ENCODE results near the gene KIF18B.
"Not testable (repeated sequence)": the region's sequence is repeated elsewhere in the genome, so short reads cannot be mapped to it uniquely, and the experiment has no call there.

The KIF18B gene

DNA sequence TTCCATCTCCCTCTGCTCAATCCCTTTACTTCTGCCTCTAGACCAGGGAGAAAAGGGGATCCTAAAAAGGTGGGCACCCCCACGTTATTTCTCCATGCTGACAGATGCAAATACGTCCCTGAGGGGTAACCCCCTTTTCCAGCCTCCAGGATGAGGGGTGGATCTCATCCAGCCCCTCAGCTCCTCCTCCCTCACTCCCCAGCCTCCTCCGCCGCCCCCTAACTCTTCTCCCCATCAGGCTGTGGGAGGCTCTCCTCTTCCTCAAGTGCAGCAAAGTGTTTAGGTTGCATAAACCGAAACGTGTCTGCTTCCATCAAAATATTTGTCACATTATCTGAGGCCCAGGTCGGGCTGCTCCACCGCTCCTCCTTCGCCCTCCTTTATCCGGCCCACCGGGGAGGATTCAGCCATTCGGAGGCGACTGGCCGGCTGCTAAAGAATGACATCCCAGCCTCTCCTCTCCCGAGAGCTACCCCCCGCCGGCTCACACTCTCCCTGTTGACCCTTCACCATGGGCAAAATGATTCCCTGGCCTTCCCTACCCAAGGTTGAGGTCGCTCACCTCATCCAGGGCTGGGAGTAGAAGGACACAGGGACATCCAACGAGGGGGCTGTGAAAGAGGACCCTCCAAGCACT, 21.7 kb upstream of the KIF18B start:
- DNase-seq (ENCODE audit: low read depth) = no peak

DNA sequence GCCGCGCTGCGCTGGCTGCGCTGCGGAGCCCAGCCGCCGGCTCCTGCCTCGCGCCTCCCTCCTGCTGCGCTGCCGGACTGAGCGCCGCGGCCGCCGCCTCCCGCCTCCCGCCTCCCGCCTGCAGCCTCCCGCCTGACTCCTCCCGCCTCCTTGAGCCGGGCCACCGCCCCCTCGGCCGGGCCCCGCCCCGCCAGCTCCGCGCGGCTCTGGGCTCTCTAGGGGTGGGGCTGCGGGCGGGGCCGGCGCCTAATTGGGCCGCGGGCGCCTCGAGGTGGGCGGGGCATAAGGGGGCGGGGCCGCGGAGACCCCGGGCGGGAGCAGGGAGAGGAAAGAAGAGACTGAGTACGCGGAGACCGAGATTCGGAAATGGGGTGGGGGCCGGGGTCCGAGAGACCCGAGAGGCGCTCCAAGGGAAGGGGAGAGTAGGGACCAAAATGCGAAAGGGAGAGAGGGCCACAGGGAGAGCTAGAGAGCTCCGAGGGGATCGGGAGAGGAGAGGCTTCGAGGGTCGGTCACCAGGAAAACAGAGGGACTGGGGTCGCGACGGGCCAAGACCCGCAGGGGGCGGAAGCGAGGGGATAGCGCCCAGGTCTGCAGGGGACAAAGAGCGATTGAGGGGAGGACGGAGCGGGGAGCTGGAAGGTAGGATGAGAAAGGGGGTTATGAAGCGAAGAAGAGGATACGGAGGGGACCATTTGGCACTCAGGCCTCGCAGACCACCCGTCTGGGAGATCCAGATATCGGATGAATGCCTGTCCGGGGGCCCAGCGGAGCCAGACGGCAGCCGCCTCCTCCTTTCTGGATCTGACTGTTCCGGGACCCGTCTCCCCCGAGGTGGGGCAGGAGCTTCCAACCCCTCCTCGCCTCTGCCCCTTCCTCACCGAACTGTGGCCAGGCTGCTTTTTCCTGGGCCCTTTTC, 20.9 kb upstream of the KIF18B start, which contains the start of gene C1QL1:
TSS of gene C1QL1 (minus strand) at position 79 of the 919 bp plus-strand sequence. CDS start 255 bp downstream, outside the sequence.
- peak; percentile 89 for DNase-seq (ENCODE audit: low read depth)

DNA sequence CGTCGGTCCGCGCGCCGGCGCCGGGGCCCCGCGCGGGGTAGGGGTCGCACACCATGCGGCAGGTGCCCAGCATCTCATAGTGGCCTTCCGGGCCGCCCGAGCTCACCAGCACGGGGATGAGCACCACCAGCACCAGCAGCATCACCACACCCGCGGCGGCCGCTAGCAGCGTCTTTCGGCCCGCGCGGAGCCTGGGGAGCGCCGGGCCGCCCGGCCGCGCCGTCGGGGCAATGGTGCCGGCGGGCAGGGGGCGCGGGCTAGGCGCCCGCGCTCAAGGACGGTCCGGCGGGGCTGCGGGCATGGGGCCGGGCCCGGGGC, 20.3 kb upstream of the KIF18B start:
- no peak for DNase-seq (ENCODE audit: low read depth)

DNA sequence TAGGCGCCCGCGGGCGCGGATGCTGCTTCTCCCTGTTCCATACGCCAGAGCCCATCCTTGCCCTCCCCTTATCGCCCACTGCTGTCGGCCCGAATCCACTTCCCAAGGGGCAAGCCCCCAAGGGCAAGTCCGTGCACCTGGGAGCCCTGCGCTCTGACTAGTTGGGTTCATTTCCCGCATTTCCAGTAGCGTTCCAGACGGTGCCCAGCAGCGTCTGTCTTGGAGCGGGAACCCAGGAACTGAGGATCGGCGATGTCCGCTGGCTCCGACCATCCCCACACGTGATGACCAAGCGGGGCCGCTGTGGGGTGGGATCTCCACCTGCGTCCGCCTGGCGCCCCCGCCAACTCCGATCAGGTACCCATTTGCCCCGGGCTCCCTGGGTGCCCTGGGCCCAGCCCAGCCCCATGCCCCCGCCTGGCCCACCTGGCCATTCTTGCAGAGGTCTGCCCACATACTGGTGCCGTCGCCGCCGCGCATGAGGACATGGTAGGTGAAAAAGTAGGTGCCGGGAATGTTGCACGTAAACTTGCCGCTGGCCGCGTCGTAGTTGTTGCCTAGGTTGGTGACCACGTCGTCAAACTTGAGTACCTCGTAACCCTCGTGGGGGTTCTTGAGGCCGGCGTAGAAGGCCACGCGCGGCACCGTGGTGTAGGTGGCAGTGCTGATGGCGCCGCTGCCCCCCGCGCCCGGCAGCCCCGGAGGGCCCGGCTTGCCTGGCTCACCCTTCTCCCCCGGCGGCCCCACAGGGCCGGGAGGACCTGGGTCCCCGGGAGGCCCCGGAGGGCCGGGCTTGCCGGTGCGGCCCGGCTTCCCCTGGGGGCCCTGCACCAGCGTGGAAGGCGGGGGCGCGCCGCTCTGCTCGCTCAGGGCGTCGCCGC, 19.7 kb upstream of the KIF18B start:
- DNase-seq (ENCODE audit: low read depth) = no peak

DNA sequence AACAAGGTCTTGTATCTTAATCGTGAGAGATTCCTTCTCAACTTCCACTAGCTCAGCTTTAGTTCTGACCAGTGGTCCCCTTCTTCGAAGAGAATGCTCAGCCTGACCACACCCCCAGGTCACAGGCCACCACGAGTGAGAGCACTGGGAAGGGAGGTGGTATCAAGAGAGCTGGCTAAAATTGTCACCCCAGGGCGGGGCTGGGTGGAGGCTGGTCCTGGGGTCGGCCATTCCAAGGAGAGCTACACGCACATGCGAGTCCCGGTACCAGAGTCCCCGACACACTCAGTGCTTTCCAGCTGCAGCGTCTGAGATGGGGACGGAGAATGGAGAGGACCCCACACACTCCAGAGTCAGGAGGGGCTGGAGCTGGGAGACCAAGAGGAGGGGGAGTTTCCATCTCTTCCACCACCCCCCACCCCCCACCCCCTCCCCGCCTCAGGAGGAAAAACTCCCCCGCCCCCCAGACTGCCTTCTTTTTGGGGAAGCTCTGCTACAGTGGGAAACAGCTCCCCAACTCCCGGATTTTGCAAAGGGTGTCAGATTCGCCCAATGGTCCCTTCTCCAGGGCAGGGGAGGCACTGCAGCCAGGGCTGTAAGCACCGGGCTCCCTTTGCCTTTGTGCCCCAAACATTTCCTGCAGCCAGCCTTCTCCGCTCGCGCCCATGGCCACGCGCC, 18.9 kb upstream of the KIF18B start:
- DNase-seq (ENCODE audit: low read depth) = no peak

DNA sequence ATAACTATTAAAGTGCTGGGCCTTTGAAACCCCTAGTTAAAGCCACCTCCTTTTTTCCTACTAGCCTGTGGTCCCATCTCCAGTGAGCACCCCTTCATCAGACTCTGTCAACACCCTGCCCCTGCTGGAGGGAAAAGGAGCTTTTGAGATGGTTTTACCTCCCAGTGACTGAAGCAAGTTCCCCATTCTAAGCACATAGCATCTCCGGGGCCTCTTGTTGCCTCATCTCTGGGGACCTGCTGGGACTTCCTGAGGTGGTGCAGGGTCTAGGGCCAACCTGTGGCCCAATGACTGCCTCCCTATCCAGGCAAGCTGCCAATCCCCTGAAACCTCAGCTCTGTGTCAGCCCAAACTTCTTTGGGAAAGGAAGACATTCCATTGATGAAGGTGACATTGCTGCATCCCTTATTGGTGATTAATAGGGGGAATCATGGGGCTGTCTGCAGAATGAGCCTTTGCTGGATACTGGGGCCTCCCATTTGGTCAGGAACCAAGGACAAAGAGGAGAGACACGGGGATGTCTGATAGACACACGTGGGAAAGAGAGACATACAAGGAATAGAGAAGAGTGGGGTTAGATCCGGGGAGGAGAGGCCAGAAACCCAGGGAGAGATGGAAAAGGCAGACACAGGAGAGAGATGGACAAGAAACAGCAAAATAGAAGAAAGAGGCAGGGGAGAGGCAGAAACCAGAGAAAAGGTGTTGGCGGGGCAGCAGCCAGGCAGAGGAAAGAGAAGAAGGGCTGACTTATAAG, 18.1 kb upstream of the KIF18B start:
- no peak for DNase-seq (ENCODE audit: low read depth)

DNA sequence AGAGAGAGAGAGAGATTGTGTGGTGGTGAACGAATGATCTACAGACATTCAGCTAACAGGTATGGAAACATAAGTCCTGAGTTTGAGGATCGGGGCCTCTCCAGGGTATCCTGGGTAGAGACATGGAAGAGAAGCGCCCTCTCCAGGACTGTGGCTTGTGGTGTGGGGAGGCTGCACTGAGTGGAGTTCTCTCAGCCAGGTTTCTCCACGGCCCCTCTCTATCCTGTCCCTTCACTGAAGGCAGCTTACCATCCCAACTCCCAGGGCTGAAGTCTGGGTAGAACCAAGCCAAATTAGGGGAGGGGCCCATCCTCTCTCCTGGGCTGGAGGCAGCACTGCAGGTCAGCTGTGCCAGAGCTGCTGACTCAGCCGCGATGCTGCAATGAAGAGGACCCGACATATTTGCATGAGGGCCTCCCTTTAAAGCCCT, 14.4 kb upstream of the KIF18B start:
- peak; percentile 18 for DNase-seq (ENCODE audit: low read depth)

DNA sequence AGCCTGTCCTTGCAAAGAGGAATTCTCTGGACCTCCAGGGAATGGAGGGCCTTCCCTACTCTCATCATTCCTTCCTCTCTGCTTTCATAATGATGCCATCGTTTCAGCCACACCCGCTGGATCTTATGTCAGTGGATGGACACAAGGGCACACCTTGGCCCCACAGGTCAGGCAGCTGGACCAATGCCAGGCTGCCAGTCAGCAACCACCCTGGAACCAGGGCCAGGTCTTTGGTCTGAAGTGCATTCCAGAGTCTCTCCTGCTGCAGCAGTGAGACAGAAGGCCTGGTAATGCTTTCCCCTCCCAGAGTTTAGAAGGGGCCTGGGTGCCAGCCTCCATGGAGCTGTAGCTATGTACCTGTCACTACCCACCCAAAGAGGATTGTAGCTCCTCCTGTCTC, 13.1 kb upstream of the KIF18B start:
- DNase-seq (ENCODE audit: low read depth) = no peak

DNA sequence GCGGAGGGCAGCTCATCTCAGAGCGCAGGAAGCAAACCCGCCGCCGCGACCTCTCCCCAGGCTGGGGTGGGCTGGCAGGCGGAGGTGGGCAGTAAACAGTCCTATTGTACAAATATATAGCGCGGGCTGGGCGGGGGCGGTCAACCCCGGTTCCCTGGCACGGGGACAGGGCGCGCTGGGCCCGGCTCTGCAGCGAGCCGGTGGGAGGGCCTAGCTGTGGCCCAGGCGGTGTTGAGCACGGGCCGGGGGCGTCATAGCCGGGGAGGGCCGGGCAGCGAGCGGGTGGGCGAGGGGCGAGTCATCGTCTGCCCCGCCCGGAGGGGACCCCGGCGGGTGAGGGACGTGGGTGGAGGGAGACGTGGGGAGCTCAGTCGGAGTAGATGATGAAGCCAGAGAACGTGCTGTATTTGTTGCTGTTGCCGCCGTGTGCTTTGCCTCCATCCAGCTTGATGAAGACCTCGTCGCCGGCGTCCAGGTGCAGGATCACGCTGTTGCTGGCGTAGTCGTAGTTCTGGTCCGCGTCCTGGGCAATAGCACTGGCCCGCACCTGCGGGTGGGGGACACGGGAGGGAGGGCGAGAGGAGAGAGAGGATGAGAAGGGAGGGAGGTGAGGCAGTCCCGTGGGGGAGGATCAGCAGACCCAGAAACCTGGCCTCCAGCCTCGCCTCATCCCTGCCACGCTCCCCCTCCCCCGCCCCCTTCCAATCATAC, 12.4 kb upstream of the KIF18B start:
- DNase-seq (ENCODE audit: low read depth) = no peak

DNA sequence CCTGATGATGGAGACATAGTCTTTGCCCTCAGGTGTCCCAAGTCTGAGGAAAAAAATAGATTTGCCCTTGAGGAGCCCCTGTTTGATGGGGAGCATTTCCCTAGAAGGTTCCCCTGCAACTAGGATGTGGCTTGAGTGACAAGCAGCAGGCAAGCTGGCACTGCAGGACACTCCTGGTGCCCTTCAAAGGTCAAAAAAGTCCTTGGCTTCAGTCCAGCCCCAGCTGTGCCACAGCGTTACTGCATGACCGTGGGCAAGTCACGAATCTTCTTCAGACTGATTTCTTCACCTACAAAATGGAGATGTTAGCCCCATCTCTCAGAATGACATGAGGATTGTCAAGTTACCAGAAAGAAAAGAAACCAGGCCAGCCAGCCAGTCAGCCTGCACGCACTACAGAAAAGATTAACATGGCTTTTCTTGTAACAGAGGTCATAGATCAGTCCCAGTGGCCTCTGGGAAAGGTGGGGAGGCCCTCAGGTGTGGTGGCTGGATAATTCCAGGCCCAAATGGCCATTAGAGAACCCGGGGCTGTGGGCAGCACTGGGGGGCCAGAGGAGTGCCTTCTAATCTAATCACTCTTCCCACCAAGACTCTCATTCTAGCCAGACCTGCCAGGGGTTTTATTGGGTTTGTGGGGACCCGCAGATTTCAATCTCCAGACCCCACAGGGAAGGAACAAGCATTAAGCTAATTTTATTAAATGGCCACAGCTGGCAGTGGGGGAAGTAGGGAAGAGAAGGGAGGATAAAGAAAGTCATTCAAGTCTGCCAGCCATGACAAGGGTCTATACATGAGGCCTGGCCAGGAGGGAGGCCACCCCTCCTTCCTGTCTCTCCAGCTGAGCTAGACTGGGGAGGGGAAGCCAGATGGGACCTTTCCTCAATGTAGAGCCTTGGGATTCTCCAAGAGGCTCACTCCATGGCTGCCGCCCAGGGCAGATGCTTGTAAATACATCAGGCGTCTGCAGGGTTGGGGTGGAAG, 9.7 kb upstream of the KIF18B start:
- DNase-seq (ENCODE audit: low read depth) = no peak

DNA sequence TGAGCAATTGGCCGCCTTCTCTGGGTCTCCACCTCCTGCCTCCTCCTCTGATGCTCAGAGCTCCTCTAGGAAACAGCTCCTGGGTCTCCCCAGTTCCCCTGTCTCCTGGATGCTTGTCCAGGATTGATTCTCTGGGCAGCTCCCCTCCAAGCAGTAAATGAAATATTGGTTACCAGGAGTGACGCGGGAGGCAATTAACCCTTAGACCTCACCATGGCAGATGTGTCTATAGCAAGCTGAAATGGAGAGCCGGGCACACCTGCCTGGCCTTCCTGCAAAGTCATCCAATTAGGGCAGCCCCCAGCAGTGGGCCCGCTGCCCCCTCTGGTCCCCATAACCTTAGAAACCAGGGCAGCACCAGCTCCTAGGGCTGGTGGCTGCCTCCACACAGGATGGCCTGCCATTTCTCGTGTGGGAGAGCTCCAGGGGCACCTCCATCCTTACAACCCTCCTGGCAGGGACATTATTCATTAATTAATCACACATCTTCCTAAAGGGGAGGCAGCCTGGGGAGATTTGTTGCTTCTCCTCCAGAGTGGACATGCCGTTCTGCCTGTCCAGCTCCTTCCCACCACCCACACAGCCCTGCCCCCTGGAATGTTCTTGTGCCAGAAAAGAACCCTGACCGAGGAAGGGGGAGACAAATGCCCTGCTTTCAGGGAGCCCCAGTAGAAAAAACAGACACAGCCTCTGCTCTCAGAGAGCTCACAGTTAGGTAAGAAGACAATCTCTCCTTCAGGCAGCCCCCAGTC, 8.3 kb upstream of the KIF18B start:
- DNase-seq (ENCODE audit: low read depth) = peak; percentile 26

DNA sequence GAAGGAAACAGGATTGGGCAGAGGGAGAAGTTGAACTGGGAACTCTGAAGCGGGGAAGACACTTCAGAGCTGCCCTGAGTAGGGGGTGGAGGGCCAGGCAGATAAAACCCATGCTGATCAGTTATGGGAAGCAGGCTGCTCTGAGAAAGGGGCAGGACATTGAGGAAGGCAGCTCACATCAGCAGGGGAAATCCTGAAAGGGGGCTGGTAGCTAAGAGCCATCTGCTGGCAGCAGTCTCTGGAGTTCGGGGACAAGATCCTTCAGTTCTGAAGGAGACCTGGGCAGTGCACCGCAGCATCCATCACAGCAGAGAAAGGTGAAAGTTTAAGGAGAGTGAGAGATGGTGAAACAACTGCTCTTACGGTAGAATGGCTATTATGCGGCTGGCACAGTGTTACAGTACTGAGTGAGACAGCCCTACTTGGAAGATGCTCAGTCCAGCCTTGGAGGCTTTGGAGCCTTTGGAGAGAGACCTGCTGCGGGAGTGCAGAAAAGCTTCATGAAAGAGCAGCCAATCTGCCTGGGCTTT, 5.4 kb upstream of the KIF18B start:
- DNase-seq (ENCODE audit: low read depth) = no peak

DNA sequence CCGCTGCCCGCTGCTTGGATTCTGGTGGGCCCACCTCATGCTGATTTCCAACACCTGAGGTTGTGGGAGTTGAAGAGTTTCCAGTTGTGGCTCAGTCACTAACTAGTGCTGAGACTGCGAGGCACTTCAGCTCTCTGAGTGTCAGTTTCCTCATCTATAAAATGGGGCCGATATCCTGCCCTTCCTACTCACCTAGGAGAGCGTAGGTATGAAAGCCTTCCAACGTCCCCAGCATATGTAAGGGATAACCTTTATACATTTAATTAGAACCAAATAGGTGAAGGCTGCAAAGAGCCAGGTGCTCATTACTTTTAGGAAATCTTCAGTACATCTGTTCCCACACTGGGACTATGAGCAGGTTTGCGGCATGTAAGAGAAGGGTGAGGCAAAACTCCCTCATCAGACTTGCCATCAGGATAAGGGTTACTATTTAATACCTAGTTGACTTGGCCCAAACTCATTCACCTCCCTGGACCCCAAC, 782 bp upstream of the KIF18B start:
- no peak for DNase-seq (ENCODE audit: low read depth)

DNA sequence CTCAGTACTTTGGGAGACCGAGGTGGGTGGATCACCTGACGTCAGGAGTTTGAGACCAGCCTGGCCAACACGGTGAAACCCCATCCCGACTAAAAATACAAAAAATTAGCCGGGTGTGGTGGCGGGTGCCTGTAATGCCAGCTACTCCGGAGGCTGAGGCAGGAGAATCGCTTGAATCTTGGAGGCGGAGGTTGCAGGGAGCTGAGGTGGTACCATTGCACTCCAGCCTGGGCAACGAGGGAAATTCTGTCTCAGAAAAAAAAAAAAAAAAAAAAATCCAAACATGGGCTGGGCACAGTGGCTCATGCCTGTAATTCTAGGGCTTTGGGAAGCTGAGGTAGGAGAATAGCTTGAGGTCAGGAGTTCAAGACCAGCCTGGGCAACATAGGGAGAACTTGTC, 1.9 kb downstream of the KIF18B start:
- DNase-seq (ENCODE audit: low read depth) = not testable (repeated sequence)

DNA sequence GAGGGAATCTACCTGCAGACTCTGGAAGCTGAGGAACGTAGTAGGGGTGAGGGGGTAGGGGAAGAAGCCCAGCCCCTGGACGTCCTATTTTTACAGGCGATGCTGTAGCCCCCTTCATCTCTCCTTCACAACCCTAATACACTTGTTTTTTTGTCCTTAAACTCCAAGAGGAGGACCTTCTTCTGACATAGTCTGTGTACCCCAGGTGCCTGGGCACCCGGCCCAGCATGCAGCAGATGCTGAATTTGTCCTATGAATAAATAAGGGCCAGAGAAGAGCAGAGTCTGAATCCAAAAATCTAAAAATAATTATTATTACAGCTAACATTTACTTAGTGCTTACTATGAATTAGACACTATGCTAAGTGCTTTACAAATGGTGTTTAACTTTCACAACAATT, 5.1 kb downstream of the KIF18B start:
- DNase-seq (ENCODE audit: low read depth) = no peak

DNA sequence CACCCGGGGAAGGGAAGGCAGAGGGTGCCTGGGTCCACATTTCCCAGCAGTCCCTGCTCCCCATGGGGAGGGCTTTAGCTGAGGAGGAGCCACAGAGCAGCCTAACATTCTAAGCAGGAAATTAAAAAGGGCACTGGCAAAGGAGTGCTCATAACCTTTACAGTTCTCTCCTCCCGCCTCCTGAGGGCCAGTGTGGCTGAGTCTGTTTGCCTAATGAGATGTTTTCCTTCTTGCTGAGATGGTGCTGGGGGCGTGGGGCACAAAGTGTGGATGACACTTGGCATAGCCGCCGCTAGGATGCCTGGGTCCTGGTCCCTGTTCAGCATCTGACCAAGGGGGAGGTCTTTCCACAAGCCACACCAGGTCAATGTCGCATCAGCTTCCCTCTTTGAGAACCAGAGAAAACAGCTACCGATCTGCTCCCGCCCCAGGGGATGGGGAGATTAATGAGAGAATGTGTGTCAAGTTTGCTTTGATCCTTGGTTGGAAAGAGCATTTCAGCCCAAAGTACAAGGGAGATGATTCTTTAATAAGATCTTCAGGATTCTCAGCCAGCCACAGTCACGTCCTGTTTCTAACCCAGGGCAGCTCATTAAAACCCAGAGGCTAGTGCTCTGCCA, 5.8 kb downstream of the KIF18B start:
- no peak for DNase-seq (ENCODE audit: low read depth)

DNA sequence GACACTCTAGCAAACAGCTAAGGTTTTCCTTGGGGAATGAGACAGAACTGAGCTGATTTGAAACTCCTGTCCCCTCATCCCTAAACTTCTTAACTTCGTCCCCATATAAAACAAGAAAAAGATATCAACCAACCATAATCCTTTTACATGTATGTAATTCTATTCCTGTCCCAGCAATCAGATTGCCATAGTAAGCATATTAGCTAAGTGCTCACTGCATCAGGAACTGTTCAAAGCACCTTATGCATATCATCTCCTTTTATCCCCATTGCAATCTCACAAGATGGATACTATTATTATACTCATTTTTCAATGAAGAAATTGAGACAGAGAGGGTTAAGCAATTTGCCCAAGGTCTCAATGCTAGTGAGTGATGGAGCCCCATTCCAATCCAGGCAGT, 6.8 kb downstream of the KIF18B start:
- DNase-seq (ENCODE audit: low read depth) = no peak

DNA sequence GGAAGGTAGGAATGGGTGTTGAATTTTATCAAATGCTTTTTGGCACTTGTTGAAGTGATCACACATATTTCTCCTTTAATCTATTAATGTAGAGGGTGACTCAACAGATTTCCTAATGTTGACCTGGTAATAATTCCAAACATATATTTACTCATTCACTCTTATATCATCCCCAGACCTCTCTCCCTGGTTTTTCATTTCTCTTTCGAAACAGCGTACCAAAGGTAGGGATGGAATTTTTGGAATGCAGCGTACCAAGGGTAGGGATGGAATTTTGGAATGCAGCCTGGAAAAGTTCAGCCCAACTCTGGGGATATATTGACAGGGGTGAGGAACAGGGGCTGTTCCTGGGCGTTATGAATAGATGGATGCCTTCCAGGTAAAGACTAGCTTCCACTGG, 7.3 kb downstream of the KIF18B start:
- peak; percentile 36 for DNase-seq (ENCODE audit: low read depth)

Data from iris pigment epithelial cell (primary cell).